HG03571 (cell line): ENCODE data around the gene S1PR1.
"Not testable (repeated sequence)": the region's sequence is repeated elsewhere in the genome, so short reads cannot be mapped to it uniquely, and the experiment has no call there.

Experiments used
- ATAC-seq: cut with Tn5 transposase; IDR thresholded peaks from one replicate; pipeline ENCODE4 v1.9.1; 2021; ENCODE audit not compliant: unreplicated experiment

S1PR1 gene

DNA sequence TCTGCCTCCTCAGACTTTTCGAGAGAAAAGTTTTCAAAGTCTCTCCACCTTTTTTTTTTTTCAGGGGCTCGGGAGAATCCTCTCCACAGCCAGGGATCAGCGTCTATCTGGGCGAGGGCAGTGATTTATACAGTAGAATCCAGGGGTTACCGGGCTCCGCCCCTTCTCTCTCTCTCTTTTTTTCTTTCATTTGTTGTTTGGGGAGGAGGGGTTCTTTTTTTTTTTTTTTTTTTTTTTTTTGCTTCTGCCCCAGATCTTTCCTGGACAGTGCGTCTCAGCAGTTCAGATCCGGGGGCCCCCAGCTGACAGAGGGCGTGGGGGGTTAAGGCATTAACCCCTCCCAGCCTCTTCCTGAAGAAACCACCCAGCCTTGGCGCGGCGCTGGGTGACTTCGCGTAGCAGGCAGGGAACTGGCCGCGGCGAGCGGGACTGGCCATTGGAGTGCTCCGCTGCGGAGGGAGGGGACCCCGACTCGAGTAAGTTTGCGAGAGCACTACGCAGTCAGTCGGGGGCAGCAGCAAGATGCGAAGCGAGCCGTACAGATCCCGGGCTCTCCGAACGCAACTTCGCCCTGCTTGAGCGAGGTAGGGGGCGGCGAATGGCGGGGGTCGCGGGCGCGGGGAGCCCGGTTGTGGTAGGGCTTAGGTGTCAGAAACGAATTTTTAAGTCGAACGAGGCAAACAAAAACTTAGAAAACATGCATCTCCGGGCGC is at the start of gene S1PR1:
Gene S1PR1 (plus strand): TSS at position 504 of the 713 bp plus-strand sequence. CDS start 1,966 bp downstream, outside the sequence.
- peak; percentile 5 for ATAC-seq

GRCh38 chr1:101187297-101187696 is 49.5 kb upstream of the S1PR1 start:
- ATAC-seq = no peak

DNA sequence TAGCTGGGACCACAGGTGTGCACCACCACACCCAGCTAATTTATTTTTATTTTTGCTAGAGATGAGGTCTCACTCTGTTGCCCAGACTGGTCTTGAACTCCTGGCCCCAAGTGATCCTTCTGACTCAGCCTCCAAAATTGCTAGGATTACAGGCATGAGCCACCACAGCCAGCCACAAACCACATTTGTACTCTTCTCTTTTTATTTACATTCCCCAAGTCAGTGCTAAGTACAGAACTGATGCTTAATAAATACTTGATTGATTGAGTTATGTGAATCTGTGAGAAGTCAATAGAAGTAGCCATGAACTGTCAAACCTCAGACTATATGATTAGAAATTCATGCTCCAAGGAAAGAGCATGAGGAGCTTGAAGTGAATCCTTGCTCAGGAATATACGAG is 48.5 kb upstream of the S1PR1 start:
- ATAC-seq = no peak

DNA sequence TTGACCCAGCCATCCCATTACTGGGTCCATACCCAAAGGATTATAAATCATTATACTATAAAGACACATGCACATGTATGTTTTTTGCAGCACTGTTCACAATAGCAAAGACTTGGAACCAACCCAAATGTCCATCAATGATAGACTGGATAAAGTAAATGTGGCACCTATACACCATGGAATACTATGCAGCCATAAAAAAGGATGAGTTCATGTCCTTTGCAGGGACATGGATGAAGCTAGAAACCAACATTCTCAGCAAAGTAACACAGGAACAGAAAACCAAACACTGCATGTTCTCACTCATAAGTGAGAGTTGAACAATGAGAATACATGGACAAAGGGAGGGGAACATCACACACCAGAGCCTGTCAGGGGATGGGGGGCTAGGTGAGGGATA is 47.9 kb upstream of the S1PR1 start:
- ATAC-seq = not testable (repeated sequence)

GRCh38 chr1:101190441-101190840 is 46.4 kb upstream of the S1PR1 start:
- no peak for ATAC-seq

GRCh38 chr1:101191049-101191448 is 45.8 kb upstream of the S1PR1 start:
- no peak for ATAC-seq

- ATAC-seq = no peak
These were observed 43.1 kb upstream of the S1PR1 start for GRCh38 chr1:101193733-101194169.

- no peak for ATAC-seq
These were observed 42.1 kb upstream of the S1PR1 start for GRCh38 chr1:101194746-101195145.

DNA sequence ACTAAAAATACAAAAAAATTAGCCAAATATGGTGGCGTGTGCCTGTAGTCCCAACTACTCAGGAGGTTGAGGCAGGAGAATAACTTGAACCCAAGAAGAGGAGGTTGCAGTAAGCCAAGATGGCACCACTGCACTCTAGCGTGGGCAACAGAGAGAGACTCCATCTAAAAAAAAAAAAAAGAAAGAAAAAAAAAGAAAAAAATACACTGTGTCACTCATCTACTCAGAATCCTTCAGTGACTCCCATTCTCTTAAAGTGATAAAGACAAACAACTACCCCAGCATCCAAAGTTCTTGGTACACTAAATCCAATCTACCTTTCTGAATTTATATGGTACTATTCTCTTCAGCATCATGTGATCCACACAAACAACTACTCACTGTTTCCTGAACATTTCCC is 40.2 kb upstream of the S1PR1 start:
- ATAC-seq = no peak

DNA sequence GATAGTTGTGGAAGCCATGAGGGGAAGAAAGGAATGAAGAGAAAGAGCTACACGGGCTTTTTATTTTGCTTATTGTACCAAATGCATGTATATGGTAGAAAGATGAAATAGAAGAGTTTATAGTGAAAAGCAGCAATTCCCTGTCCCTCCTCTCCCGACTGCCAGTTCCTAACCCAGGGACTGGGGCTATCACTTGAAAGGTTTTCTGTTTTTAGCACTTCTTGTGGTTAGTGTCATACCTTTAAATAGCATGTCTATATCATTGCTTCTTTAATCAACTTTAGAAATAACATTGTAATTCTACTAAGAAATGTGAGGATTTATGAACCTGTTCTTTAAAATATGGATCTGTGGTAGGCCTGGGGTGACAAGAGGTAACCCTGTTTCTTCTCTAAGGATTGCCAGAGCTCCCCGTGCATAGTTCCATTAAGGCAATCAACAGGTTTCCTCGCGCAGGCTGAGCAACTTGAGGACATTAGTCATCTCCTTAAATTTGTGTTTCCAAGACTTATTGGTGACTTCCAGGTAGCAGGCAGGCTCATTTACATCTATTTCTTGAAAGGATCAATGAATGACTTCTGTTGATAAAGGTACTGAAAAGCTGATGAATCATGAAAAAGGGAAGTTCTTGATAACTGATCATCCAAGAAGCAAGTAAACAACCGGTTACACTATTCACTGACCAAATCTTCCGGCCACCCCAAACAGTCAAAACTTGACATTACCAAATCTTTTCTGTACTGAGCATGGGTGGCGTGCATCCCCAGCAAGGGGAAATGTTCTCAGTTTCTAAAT is 37.8 kb upstream of the S1PR1 start:
- ATAC-seq = peak; percentile 99

DNA sequence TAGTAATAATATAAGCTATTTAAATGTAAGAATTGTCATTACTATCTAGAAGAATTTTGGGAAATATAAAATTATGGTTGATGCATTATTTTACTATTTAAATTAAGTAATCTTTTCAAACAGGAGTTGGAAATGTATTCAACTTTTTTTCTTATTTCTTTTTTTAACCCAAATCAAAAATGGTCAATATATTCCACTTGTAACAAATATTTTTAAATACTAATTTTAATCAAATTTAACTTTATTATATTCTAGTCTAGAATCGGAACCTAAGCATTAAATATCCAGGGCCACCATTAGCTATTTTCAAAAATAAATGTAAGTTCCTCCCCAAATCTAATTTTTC is 37.2 kb upstream of the S1PR1 start:
- ATAC-seq = no peak

- ATAC-seq = no peak
These were observed 36.3 kb upstream of the S1PR1 start for GRCh38 chr1:101200513-101200912.

DNA sequence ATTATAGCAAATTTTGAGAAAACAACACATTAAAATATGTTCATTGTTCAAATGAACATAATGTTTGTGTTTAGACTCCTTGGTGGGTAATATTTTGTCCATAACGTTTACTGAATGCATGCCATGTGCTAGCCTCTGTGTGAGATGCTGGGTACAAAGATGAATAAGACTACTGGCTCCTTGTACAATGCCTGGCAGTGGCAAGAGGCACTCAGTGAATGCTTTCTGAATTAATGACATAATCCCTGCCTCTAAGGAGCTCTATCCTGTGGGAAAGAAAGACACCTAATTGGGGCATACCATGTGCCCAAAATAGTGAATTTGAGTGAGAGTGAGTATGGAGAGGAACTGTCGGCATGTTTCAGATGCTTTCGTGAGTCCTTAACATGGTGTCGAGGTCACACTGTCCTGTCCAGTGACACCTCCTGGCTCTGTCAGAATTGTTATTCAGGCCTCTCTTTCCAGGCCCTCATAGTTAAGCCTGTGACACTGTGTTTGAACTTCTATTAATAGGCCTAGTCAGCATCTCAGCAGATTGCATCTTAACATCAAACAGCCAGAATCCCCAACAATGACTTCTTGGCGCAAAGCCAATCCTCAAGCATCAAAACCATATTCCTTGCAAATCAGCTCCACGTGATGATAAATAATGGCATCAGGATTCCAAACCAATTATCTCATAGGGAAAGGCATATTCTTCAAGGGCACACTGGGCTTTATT is 32.8 kb upstream of the S1PR1 start:
- ATAC-seq = no peak

DNA sequence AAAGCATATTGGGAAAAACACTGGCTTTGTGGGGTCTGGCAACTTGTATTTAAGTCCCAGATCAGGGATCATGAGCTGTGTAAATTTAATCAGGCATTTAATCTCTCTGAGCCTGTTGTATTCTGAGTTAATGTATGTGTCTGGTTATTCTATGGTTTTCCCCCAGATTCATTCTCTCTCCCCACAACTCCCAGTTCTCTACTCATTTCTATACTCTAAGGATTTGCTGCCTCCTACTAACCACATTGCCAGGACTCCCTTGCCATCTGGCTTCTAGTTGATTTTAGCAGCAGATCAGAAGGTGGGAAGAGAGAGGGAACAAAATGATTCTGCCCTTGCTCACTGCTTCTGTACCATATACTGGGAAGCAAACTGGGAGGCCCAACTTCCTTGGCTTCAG is 31.4 kb upstream of the S1PR1 start:
- no peak for ATAC-seq

GRCh38 chr1:101206139-101206538 is 30.7 kb upstream of the S1PR1 start:
- not testable (repeated sequence) for ATAC-seq

GRCh38 chr1:101207271-101207670 is 29.5 kb upstream of the S1PR1 start:
- ATAC-seq = not testable (repeated sequence)

DNA sequence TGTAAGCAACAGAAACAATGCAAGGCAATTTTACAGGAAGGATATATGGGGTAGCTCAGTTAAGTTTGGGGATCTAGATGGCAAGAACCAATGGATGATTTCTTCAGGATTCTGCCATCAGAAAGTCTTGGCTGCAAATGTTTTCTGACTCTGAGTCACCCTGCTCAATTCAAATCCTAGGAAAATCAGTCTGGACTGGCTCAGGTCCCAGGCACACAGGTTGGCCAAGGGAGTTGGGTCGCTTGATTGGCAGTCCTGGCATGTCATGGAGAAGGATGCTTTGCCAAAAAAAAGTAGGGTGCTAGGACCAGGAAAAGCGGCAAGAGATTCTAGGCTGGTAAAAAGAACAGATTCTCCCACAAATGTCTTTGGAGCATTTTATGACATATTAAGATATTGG is 28.9 kb upstream of the S1PR1 start:
- ATAC-seq = no peak

- ATAC-seq = no peak
These were observed 21.3 kb upstream of the S1PR1 start for GRCh38 chr1:101215363-101216011.

GRCh38 chr1:101216623-101217022 is 20.2 kb upstream of the S1PR1 start:
- no peak for ATAC-seq

DNA sequence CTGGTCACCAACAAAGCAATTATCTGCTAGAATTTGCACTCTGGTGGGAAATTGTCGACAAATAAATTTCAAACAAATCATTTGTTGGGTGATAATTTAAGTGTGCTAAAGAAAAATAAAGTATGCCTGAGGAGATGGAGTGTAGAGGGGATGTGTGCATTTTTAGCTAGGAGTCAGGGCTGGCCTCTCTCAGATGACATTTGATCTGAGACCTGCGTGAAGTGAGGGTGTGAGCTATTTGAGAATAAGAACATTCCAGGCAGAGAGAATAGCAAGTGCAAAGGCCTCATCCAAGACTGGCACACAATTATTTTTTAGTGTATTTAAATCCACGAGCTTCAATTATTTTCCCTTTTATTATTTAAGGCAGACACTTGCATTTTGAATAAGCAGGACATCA is 19.7 kb upstream of the S1PR1 start:
- no peak for ATAC-seq

DNA sequence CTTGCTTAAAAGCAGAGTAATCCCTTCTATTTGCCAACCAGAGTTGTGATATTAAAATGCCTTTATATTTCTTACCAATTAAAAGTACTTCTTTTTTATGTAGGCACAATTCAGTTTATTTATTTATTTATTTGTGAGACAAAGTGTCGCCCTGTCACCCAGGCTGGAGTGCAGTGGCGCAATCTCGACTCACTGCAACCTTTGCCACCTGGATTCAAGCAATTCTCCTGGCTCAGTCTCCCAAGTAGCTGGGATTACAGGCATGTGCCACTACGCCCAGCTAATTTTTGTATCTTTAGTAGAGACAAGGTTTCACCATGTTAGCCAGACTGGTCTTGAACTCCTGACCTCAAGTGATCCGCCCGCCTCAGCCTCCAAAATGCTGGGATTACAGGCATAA is 17.9 kb upstream of the S1PR1 start:
- not testable (repeated sequence) for ATAC-seq
